CD4-positive, alpha-beta T cell treated with Interleukin-15 for 1 hour (primary cell): Measurements from ENCODE around the gene C9orf85.

ENCODE experiments used
- DNase-seq: peaks from one replicate; pipeline ENCODE4 v3.0.0-alpha.2; 2020

The C9orf85 gene

DNA sequence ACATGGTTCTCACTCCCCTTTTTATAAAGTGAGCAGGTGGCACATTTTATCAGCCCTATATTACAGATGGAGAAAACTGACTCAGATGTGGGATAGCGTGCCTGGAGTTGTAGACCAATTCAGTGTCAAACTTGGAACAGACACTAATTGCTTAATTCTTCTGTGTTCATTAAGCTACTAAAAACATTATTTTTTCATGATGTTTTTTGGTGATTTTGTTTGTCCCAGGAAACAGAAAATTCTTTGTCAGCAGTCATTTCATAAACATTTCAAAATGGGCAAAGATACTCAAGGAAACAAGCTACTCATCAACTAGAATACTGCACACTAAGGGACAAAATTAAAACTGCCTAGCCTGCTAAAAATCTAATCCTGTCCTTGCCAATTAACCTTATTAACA is 2.6 kb upstream of the C9orf85 start:
- DNase-seq = no peak

DNA sequence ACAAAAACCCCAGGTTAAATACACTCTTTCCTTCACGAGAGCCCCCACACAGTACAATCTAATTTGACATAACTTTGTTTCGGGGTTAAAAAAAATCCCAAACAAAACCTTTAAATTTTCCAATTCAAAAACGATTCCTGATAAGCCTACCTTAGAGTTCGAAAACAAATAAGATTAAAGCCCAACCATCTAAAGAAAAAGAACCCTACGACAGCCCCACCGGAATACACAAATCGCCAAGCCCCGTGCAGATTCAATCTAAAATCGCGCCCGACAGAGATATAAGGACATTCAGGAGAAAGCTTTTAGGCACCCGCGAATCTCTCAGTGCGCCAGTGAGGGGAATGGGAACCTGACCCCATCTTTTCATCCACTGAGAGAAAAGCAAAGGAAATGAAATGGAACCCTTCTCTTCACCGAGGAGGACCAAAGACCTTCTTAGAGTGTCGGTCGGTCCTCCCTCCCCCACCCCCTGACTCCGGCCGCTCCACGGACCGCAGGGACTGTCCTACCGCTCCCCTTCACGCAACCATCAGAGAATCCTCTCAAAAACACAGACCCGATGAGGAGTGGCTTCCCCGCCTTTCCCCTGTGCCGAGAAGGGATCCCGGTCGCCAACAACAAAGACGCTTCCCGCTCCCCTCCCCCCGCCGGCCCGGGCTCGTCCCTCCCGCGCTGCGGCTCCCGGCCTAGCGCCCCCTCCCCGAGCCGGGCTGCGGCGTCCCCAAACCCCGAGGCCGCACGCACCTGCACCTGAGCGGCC is 1.4 kb upstream of the C9orf85 start:
- DNase-seq = peak; percentile 18

GRCh38 chr9:71910650-71911060 is 784 bp upstream of the C9orf85 start:
- no peak for DNase-seq

DNA sequence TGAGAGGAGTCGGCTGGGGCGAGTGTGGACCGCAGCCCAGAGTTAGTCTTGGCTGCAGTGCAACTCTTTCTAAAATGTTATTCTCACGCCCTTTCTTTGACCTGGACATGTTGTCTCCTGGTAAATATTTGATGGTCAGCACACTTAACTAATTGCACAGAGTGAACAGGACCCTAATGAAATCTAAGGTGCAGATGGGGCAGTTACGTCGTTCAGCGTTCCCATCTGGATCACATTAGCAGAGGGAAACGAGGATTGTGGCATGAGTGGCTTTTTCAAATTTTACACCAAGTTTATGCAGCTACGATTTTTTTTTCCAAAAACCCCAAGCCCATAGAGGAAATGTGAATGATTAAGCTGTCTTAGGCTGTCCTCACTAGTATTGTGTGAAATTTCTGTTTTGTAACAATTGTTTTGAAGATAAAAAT is 483 bp downstream of the C9orf85 start:
- DNase-seq = no peak

GRCh38 chr9:71915495-71915894 is 4.1 kb downstream of the C9orf85 start:
- no peak for DNase-seq

DNA sequence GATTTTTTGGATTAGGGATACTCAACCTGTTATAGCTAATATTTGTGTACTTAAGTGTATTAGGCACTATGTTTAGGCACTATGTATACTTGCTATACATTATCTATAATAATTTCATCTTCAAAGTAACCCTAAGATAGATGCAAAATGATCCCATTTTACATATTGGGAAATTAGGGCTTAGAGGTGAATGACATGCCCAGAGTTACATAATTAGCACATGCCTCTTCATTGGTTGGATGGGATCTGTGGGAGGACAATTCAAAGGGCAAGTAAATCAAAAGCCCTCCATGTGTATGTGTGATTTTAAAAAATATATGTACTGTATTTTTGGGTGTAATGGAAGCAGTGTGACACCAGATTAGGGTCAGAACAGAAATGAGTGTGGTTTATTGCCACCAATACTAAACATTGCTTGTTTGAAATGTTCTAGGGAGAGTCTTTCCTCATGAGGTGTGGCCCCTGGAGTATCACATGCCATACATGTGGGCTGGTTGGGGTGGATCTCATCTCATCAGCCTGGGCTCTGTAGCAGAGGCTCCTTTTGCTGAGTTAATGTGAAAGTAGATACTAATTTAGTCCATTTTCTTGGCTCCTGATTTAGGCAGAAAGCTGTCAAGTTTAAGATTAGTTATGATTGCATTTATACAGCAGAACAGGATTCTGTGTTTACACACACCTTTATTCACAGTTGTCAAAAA is 5.5 kb downstream of the C9orf85 start:
- DNase-seq = no peak

GRCh38 chr9:71918419-71918818 is 7.0 kb downstream of the C9orf85 start:
- DNase-seq = no peak

DNA sequence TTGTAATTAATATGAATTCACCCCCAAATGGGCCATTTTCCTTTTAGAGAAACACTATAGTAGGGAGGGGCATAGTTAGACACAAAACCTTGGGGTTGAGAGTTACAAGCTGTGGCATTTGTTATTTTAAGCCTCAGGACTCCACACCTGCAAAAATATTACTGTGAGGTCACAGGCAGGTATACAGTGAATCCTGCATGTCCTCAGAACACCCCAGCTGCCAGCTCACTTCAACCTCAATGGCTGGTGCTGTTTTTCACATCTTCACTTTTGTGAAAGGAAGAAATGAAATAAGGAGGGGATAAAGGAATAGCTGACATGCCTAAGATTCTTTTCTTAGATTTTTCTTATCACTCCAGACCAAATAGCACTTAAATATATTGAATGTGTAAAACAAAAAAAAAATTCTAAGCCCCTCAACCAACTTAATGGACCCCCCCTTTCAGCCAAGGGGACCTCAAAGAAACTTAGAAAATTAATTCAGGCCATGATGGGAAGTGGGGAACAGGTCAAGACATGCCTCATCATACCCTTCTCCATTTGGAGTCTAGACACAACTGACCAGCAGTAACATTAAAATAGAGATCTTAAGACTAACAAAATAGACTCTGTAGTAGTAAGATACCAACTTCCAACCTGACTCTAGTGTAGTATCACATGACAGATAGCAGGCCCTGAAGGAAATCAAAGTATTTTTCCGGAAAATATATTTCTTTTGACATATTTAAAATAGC is 9.2 kb downstream of the C9orf85 start:
- DNase-seq = no peak

GRCh38 chr9:71921190-71921814 is 9.9 kb downstream of the C9orf85 start:
- DNase-seq = no peak

GRCh38 chr9:71924576-71924975 is 13.1 kb downstream of the C9orf85 start:
- no peak for DNase-seq

- DNase-seq = no peak
Measured at GRCh38 chr9:71925834-71926233, 14.4 kb downstream of the C9orf85 start.

DNA sequence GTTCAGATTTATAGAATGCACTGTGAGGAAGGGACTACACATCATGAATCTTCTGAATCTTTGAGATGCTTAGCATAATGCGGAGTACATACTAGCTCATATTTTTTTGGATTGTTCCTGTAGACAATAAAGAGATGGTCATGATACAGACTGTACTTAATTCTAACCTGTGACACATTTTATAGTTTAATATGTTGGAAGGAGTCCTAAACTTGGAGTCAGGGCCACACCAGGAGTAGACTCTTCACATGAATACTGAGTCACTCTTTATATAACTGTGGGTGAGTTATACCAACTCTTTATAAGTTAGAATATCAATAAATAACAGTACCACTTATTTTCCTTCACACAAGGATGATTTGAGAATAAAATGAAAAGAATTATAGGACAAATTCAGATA is 16.9 kb downstream of the C9orf85 start:
- no peak for DNase-seq

- no peak for DNase-seq
Measured at GRCh38 chr9:71928806-71929205, 17.4 kb downstream of the C9orf85 start.

GRCh38 chr9:71929223-71929622 is 17.8 kb downstream of the C9orf85 start:
- no peak for DNase-seq

DNA sequence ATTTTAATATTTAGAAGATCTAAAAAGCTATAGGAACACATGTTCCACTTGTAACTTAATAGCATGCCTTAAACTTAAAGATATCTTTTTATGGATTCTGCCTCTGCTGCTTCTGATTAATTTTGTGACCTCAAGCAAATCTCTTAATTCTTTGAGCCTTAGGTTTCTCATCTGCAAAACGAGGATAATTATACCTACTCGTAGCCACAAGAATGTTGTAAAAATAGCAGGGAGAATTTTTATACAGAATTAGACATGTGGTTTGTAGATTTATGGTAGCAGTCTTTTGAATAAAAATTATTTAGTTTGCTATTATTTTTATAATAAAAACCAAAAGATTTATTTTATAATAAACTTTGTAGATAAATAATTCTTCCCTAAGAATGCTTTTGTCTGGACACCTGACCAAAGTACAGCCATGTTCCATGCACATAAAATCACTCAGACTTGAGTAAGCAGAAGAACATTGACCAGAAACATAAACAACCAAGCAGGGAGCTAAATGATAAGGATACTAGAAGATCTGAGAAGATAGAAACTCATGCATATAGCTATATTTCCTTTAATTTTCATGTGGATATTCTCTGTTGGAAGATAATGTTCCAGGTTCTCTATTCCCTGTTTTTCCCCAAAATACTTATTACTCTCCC is 18.5 kb downstream of the C9orf85 start:
- DNase-seq = no peak

- DNase-seq = no peak
Measured at GRCh38 chr9:71931166-71931565, 19.7 kb downstream of the C9orf85 start.

DNA sequence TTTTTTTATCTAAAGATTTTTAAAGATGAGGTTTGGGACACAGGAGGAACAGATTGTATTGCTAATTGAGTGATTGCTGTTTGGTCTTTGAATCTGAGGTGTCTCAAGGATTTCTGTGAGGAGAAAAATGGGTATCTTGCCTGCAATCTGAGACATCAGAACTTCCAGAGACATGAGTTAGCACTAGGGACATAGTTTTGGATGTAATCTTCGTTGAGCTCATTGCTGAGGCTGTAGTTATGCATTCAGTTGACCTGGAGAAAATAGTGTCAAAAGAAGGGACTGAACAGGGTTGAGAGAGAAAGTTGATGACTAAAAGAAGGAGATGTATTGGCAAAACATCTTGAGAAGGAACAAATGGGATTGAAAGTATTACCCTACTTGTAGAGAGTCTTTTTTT is 24.6 kb downstream of the C9orf85 start:
- DNase-seq = no peak

GRCh38 chr9:71937070-71937625 is 25.7 kb downstream of the C9orf85 start:
- no peak for DNase-seq

DNA sequence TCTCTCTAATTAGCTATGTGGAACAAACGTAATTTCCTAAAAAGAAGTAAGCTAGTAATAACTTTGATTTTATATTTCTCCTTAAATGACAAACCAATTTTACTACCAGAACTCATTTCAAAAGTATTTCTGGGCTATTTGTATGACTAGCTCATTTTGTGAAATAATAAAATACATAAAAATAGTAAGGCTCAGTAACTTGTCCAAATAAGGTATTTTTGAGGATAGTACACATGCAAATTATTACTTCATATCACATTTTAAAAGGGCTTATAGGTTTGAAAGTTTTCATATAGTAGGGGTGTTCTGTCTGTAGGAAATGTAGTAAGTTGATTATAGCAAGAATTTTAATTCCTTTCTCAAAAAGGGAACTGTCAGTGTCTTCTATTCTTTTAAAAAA is 26.5 kb downstream of the C9orf85 start:
- no peak for DNase-seq

DNA sequence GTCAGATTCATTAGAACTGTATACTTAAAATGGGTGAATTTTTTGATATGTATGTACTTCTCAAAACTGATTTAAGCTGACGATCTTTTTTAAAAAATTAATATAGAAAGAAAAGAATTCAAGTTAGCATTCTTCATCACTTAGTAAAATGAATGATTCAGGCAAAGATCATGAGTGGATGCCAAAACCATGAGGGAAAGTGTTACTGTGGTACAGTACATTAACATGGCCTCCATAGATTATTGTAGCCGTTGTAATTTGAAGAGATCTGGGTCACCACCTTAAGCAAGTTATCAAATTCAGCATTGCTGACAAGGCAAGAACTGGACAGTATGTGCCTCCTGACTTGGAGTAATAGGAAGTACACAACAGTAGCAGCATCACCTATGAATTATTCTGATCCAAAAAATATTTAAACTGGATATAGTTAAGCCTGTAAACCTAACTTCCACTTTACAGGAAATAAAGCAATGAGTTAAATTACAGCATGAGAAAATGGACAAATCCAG is 29.7 kb downstream of the C9orf85 start:
- no peak for DNase-seq

DNA sequence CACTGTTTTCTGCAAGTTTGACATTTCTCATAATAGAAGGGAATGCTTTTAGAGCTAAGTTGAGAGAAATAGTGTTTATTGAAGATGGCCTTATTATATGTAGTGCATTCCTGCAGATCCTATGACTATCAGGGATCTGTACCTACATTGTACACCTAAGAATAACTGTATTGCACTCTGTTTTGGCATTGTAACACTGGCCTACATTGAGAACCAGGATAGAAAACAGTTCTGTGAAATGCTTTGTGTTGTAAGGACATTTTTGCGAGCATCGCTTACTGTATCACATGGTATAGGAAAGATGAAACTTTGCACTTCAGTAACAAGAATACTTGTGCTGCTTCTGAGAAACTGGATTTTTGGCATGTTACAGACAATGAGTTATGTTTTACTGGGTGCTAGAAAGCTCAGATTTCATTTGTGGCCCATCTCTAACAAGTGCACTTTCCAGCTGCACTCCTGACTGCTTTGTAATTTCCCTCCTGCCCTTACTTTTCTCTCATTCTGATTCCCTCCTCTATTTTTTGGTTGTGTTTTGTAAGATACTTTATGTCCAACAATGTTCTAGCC is 30.6 kb downstream of the C9orf85 start:
- no peak for DNase-seq
